ENCODE measurements around the gene IRF7.

DNA sequence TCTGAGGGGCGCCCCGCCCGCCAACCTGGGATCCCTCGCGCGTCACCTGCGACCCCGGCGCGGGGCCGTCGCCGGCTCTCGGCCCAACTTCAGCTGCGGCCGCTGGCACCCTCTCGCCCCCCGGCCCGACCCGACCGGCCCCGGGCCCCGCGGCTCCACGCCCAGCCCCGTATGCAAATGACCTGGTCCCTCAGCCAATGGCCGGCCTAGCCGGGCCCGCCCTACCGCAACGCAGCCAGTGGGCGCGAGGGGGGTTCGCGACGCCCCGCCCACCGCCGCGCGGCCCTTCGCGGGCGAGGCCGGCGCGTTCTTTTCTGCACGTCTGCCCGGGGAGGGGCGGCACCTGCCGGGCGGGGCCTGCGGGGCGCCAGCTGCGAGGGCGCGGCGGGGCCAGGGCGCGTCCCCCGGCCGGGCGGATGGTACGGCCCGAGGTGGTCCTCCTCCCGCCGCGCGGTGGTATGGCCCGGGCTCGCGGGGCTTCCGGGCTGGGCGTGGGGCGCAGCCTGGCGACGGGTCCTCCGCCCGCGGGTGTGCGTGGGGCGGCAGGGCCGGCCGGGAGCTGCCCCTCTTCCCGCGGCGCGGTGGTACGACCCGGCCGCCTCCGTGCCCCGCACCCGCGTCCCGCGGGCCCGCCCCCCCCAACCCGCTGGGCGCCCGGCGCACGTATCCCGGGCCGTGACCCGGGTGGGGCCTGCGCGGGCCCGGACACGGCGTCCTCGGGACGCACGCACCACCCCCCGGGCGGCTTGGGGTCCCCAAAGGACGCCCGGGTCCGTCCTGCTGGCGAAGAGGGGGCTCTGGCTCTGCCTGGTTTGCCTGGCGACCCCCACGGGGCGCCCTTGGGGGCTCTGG lies 47.2 kb downstream of the IRF7 start:
- TF ChIP-seq POLR2A (IDR thresholded peaks at IDR 0.05; ENCODE audit: extremely low read depth, insufficient read length): no peak
- TF ChIP-seq, protein P1, sequence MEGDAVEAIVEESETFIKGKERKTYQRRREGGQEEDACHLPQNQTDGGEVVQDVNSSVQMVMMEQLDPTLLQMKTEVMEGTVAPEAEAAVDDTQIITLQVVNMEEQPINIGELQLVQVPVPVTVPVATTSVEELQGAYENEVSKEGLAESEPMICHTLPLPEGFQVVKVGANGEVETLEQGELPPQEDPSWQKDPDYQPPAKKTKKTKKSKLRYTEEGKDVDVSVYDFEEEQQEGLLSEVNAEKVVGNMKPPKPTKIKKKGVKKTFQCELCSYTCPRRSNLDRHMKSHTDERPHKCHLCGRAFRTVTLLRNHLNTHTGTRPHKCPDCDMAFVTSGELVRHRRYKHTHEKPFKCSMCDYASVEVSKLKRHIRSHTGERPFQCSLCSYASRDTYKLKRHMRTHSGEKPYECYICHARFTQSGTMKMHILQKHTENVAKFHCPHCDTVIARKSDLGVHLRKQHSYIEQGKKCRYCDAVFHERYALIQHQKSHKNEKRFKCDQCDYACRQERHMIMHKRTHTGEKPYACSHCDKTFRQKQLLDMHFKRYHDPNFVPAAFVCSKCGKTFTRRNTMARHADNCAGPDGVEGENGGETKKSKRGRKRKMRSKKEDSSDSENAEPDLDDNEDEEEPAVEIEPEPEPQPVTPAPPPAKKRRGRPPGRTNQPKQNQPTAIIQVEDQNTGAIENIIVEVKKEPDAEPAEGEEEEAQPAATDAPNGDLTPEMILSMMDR (IDR thresholded peaks at IDR 0.05; ENCODE audit: low read depth, low read length): no peak
- TF ChIP-seq, protein P2, sequence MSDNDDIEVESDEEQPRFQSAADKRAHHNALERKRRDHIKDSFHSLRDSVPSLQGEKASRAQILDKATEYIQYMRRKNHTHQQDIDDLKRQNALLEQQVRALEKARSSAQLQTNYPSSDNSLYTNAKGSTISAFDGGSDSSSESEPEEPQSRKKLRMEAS (IDR thresholded peaks at IDR 0.05; ENCODE audit: low read depth, low read length): no peak; the same call in 1 of the 2 replicates
